ENCODE measurements around the gene DNASE2B. TPM values are rescaled to one million over a fixed set of nuclear protein-coding genes. Genes with fewer than 3 reads are reported as not detected.

DNASE2B gene
- polyA plus RNA-seq, 1 donor from 2014 or later = 27.9 TPM

DNA sequence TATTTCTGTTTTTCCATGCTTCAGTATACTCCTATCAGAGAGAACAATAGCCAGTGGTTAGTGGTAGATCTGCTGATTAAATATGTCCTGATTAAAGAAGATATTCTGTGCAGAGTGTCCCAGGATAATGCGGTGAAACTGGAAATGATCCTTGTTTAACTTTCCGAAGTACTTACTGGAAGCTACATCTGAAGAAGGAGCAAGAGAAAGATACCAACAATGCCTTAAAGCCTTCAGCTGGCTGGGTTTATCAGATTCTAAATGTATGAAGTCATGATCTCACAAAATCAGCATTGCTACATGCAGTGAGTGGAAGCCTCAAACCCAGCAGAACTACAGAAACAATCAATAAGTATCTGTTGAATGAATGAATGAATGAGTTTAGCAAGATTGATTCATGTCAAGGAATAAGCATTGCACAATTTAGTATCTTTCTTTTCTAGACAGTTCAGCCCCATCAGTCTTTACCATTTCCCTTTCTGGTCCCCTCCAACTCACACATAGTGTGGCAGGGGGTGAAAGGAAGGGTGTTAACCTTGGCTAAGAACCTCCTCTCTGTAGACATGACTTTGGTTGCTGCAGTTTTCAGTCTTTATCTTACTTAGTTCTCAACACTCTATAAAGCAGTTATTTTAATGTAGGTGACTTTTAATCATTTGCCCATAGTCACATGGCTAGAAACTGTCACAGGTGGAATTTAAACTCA, 24.7 kb upstream of the DNASE2B start:
- Histone ChIP-seq H3K9me2 (ENCODE audit: insufficient read depth, low read length) (no peaks in the 10 kb centered on the region), H3K79me2 (replicated peaks; ENCODE audit: insufficient read depth, low read length) (no peaks in the 10 kb centered on the region), H4K20me1 (ENCODE audit: insufficient read depth) (no peaks in the 10 kb centered on the region), H3F3A (ENCODE audit: insufficient read depth, low read length, poor library complexity, severe bottlenecking) (no peaks in the 10 kb centered on the region), H2AFZ (ENCODE audit: low read depth, low read length) (no peak overlapping the region), H3K27me3 (ENCODE audit: insufficient read depth, low read depth, low read length) (no peaks in the 10 kb centered on the region), H3K27ac (ENCODE audit: low read length) (no peak overlapping the region), H3K9me3 (ENCODE audit: low read length) (no peaks in the 10 kb centered on the region), H3K36me3 (ENCODE audit: insufficient read depth, low read length) (no peaks in the 10 kb centered on the region), H3K4me3 (ENCODE audit: low read length) (no peak overlapping the region), H3K4me2 (ENCODE audit: low read length) (no peak overlapping the region), H3K9ac (ENCODE audit: low read length) (no peak overlapping the region)
- TF ChIP-seq POLR2AphosphoS5 (IDR thresholded peaks at IDR 0.05) = no peak
- TF ChIP-seq, protein P1, sequence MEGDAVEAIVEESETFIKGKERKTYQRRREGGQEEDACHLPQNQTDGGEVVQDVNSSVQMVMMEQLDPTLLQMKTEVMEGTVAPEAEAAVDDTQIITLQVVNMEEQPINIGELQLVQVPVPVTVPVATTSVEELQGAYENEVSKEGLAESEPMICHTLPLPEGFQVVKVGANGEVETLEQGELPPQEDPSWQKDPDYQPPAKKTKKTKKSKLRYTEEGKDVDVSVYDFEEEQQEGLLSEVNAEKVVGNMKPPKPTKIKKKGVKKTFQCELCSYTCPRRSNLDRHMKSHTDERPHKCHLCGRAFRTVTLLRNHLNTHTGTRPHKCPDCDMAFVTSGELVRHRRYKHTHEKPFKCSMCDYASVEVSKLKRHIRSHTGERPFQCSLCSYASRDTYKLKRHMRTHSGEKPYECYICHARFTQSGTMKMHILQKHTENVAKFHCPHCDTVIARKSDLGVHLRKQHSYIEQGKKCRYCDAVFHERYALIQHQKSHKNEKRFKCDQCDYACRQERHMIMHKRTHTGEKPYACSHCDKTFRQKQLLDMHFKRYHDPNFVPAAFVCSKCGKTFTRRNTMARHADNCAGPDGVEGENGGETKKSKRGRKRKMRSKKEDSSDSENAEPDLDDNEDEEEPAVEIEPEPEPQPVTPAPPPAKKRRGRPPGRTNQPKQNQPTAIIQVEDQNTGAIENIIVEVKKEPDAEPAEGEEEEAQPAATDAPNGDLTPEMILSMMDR (IDR thresholded peaks at IDR 0.05; ENCODE audit: poor library complexity, severe bottlenecking) = no peak
- no peak for TF ChIP-seq EP300 (conservative IDR thresholded peaks at IDR 0.05; ENCODE audit: poor library complexity, severe bottlenecking)
- TF ChIP-seq EZH2 (IDR thresholded peaks at IDR 0.05; ENCODE audit: borderline replicate concordance, insufficient read depth, low read length, poor library complexity, severe bottlenecking) = no peak
- TF ChIP-seq, protein P2, sequence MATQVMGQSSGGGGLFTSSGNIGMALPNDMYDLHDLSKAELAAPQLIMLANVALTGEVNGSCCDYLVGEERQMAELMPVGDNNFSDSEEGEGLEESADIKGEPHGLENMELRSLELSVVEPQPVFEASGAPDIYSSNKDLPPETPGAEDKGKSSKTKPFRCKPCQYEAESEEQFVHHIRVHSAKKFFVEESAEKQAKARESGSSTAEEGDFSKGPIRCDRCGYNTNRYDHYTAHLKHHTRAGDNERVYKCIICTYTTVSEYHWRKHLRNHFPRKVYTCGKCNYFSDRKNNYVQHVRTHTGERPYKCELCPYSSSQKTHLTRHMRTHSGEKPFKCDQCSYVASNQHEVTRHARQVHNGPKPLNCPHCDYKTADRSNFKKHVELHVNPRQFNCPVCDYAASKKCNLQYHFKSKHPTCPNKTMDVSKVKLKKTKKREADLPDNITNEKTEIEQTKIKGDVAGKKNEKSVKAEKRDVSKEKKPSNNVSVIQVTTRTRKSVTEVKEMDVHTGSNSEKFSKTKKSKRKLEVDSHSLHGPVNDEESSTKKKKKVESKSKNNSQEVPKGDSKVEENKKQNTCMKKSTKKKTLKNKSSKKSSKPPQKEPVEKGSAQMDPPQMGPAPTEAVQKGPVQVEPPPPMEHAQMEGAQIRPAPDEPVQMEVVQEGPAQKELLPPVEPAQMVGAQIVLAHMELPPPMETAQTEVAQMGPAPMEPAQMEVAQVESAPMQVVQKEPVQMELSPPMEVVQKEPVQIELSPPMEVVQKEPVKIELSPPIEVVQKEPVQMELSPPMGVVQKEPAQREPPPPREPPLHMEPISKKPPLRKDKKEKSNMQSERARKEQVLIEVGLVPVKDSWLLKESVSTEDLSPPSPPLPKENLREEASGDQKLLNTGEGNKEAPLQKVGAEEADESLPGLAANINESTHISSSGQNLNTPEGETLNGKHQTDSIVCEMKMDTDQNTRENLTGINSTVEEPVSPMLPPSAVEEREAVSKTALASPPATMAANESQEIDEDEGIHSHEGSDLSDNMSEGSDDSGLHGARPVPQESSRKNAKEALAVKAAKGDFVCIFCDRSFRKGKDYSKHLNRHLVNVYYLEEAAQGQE (IDR thresholded peaks at IDR 0.05; ENCODE audit: borderline replicate concordance) = no peak
- no peak for TF ChIP-seq TAF1 (IDR thresholded peaks at IDR 0.05; ENCODE audit: low read depth)
- no peak for TF ChIP-seq SMC3 (conservative IDR thresholded peaks at IDR 0.05; ENCODE audit: poor library complexity)
- TF ChIP-seq RAD21 (conservative IDR thresholded peaks at IDR 0.05) = no peak
- no peak for TF ChIP-seq MXI1 (conservative IDR thresholded peaks at IDR 0.05; ENCODE audit: poor library complexity, severe bottlenecking)

DNA sequence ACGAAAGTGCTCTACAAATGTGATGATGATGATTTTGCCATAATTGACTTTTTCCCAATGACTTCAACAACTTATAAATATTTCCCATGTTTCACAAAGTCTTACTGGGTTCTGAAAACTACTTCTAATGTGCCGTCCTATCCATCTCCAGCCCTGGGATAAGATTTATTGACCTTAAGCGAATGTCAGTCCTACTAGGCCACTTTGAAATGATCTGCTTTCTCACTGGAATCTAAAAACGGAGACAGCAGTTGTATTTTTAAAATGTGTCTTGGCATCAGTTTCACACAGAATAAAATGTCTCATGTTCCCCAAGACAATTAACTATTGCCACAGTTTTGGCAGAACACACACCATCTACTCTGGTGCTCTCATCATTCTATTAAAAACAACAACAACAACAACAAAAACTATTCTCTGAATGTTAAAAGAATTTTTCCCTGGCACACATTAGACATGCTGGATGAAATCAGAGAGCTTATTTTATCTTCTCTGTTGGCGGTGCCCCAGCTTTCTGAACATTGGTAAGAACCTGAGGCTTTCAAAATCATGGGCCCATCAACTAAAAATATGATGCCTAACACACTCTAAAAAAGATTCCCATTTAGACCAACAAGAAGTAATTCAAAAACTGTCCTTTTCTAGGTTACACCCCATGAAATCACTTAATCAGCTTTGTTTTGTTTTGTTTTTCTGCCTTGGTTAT, 23.1 kb upstream of the DNASE2B start:
- TF ChIP-seq EP300 (conservative IDR thresholded peaks at IDR 0.05; ENCODE audit: poor library complexity, severe bottlenecking) = no peak
- TF ChIP-seq EZH2 (IDR thresholded peaks at IDR 0.05; ENCODE audit: borderline replicate concordance, insufficient read depth, low read length, poor library complexity, severe bottlenecking) = no peak
- TF ChIP-seq POLR2AphosphoS5 (IDR thresholded peaks at IDR 0.05) = no peak
- TF ChIP-seq MXI1 (conservative IDR thresholded peaks at IDR 0.05; ENCODE audit: poor library complexity, severe bottlenecking) = no peak
- TF ChIP-seq SMC3 (conservative IDR thresholded peaks at IDR 0.05; ENCODE audit: poor library complexity) = no peak
- TF ChIP-seq, protein P1 (IDR thresholded peaks at IDR 0.05; ENCODE audit: poor library complexity, severe bottlenecking) = no peak
- TF ChIP-seq RAD21 (conservative IDR thresholded peaks at IDR 0.05) = no peak
- no peak for TF ChIP-seq TAF1 (IDR thresholded peaks at IDR 0.05; ENCODE audit: low read depth)
- TF ChIP-seq, protein P2 (IDR thresholded peaks at IDR 0.05; ENCODE audit: borderline replicate concordance) = no peak
- Histone ChIP-seq H3K36me3 (ENCODE audit: insufficient read depth, low read length) (no peaks in the 10 kb centered on the region), H3K27ac (ENCODE audit: low read length) (no peak overlapping the region), H3F3A (ENCODE audit: insufficient read depth, low read length, poor library complexity, severe bottlenecking) (no peaks in the 10 kb centered on the region), H3K9ac (ENCODE audit: low read length) (no peak overlapping the region), H3K9me2 (ENCODE audit: insufficient read depth, low read length) (no peaks in the 10 kb centered on the region), H3K4me2 (ENCODE audit: low read length) (no peak overlapping the region), H3K79me2 (replicated peaks; ENCODE audit: insufficient read depth, low read length) (no peaks in the 10 kb centered on the region), H4K20me1 (ENCODE audit: insufficient read depth) (no peaks in the 10 kb centered on the region), H3K27me3 (ENCODE audit: insufficient read depth, low read depth, low read length) (no peaks in the 10 kb centered on the region), H3K4me3 (ENCODE audit: low read length) (no peak overlapping the region), H2AFZ (ENCODE audit: low read depth, low read length) (no peak overlapping the region), H3K9me3 (ENCODE audit: low read length) (no peaks in the 10 kb centered on the region)
